Measurements from ENCODE around the gene MCC.

DNA sequence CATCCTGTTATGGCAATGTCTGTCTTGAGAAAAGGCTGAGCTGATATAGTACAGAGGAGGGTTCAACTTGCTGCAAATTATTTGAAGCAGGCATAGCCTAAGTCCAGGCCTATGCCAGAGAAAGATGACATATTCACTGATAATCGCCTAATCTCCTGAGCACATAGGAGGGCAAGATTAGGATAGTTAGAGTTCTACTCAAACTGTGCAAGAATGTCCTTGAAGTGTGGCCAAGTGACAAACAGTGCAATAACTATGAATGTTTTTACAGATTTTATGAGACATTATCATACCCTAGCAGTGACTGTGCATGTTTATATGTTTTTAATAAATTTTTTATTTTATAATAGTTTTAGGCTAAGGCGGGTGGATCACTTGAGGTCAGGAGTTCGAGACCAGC lies 149.6 kb downstream of the MCC start:
- TF ChIP-seq, protein P1, sequence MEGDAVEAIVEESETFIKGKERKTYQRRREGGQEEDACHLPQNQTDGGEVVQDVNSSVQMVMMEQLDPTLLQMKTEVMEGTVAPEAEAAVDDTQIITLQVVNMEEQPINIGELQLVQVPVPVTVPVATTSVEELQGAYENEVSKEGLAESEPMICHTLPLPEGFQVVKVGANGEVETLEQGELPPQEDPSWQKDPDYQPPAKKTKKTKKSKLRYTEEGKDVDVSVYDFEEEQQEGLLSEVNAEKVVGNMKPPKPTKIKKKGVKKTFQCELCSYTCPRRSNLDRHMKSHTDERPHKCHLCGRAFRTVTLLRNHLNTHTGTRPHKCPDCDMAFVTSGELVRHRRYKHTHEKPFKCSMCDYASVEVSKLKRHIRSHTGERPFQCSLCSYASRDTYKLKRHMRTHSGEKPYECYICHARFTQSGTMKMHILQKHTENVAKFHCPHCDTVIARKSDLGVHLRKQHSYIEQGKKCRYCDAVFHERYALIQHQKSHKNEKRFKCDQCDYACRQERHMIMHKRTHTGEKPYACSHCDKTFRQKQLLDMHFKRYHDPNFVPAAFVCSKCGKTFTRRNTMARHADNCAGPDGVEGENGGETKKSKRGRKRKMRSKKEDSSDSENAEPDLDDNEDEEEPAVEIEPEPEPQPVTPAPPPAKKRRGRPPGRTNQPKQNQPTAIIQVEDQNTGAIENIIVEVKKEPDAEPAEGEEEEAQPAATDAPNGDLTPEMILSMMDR (conservative IDR thresholded peaks at IDR 0.05; ENCODE audit: low read depth, low read length): no peak
- TF ChIP-seq CEBPB (IDR thresholded peaks at IDR 0.05; ENCODE audit: low read depth, low read length): no peak
- TF ChIP-seq MAFK (IDR thresholded peaks at IDR 0.05; ENCODE audit: low read depth, low read length): no peak
- no peak for TF ChIP-seq SMC3 (IDR thresholded peaks at IDR 0.05; ENCODE audit: low read depth, low read length)
- no peak for TF ChIP-seq POLR2A (IDR thresholded peaks at IDR 0.05; ENCODE audit: low read depth, low read length)
- TF ChIP-seq RCOR1 (IDR thresholded peaks at IDR 0.05; ENCODE audit: insufficient replicate concordance, low read length): no peak
- no peak for TF ChIP-seq MXI1 (IDR thresholded peaks at IDR 0.05; ENCODE audit: borderline replicate concordance, low read depth, low read length)
- TF ChIP-seq, protein P2, sequence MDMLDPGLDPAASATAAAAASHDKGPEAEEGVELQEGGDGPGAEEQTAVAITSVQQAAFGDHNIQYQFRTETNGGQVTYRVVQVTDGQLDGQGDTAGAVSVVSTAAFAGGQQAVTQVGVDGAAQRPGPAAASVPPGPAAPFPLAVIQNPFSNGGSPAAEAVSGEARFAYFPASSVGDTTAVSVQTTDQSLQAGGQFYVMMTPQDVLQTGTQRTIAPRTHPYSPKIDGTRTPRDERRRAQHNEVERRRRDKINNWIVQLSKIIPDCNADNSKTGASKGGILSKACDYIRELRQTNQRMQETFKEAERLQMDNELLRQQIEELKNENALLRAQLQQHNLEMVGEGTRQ (IDR thresholded peaks at IDR 0.05; ENCODE audit: low read depth, low read length): no peak
- no peak for TF ChIP-seq CHD1 (IDR thresholded peaks at IDR 0.05; ENCODE audit: low read depth, low read length)
- TF ChIP-seq, protein P3, sequence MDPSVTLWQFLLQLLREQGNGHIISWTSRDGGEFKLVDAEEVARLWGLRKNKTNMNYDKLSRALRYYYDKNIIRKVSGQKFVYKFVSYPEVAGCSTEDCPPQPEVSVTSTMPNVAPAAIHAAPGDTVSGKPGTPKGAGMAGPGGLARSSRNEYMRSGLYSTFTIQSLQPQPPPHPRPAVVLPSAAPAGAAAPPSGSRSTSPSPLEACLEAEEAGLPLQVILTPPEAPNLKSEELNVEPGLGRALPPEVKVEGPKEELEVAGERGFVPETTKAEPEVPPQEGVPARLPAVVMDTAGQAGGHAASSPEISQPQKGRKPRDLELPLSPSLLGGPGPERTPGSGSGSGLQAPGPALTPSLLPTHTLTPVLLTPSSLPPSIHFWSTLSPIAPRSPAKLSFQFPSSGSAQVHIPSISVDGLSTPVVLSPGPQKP (IDR thresholded peaks at IDR 0.05; ENCODE audit: borderline replicate concordance, low read depth, low read length): no peak
- no peak for TF ChIP-seq RAD21 (IDR thresholded peaks at IDR 0.05; ENCODE audit: low read length)
- TF ChIP-seq RFX5 (IDR thresholded peaks at IDR 0.05; ENCODE audit: low read depth, low read length): no peak
- TF ChIP-seq NFE2L2 (IDR thresholded peaks at IDR 0.05; ENCODE audit: low read depth, low read length): no peak
- TF ChIP-seq BHLHE40 (IDR thresholded peaks at IDR 0.05; ENCODE audit: low read depth, low read length): no peak
